Colonic mucosa (tissue), 4 donors: ENCODE results near the gene CNOT8. TPM values are rescaled to one million over a fixed set of nuclear protein-coding genes. Genes with fewer than 3 reads are reported as not detected.

Experiments used
- DNase-seq: peaks from one replicate; pipeline ENCODE4 v3.0.0-alpha.2; 2020
- H3K27ac ChIP-seq: fragments of 200-600 bp; one replicate; pipeline ENCODE4 v1.8.0; 2021
- H3K27me3 ChIP-seq: fragments of 200-600 bp; one replicate; pipeline ENCODE4 v1.8.0; 2021
- H3K36me3 ChIP-seq: fragments of 200-600 bp; one replicate; pipeline ENCODE4 v1.8.0; 2021
- H3K4me1 ChIP-seq: fragments of 200-600 bp; one replicate; pipeline ENCODE4 v1.8.0; 2021; ENCODE audit warnings: mild to moderate bottlenecking
- H3K4me3 ChIP-seq: fragments of 200-600 bp; one replicate; pipeline ENCODE4 v1.8.0; 2021
- H3K9ac ChIP-seq, 2 donors: one replicate each; pipeline ENCODE4 v1.7.0; 2013; ENCODE audit warnings: control low read depth in 2 of 2, low read depth in 2 of 2, low read length in 2 of 2
- H3K9me3 ChIP-seq: fragments of 200-600 bp; one replicate; pipeline ENCODE4 v1.8.0; 2021
- intact Hi-C: fragments of 100-400 bp; cut with DNase I; formaldehyde crosslinking; loops from one replicate; pipeline ENCODE4 v1.14.1; 2022
- total RNA-seq, 2 donors: library from RNA; stranded (reverse); fragmentation: NEBNext Ultra II Directional in 1 of 2; extraction: Animal tissue kit (Norgen Biotek cat#: 25700) in 1 of 2; gene quantifications; one replicate each; pipeline ENCODE4 v1.2.1, GENCODE V29; 2021
- TF ChIP-seq, protein P1 (sequence below): fragments of 200-600 bp; IDR thresholded peaks from one replicate; pipeline ENCODE4 v1.8.0; 2022; ENCODE audit warnings: antibody characterized with exemption, mild to moderate bottlenecking
- donor health status: healthy.
- donor health status: DM: no; HTN: no; CAD: no.
- donor health status: DM: no; HTN: no; CAD: no.

CNOT8 gene
- total RNA-seq, 2 donors from 2014 or later = 64.0 to 84.0 TPM

DNA sequence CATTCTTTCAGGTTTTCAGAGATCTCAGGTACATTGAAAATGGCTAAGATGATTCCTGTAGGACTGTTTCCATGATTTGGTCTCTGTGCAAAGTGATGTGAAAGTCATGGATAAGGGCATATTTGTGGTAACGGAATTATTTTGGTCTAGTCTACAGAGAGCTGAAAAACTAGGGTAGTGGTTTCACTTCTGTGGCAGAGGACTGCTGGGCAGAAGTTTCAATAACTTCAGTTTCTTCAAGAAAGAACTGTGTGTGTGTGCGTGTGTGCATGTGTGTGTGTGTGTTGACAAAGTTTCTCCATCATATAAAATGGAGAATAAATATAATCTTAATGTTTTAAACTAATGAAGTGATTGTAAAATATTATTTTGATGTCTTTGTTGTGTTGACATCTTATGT is 4.3 kb downstream of the CNOT8 start:
- TF ChIP-seq, protein P1, sequence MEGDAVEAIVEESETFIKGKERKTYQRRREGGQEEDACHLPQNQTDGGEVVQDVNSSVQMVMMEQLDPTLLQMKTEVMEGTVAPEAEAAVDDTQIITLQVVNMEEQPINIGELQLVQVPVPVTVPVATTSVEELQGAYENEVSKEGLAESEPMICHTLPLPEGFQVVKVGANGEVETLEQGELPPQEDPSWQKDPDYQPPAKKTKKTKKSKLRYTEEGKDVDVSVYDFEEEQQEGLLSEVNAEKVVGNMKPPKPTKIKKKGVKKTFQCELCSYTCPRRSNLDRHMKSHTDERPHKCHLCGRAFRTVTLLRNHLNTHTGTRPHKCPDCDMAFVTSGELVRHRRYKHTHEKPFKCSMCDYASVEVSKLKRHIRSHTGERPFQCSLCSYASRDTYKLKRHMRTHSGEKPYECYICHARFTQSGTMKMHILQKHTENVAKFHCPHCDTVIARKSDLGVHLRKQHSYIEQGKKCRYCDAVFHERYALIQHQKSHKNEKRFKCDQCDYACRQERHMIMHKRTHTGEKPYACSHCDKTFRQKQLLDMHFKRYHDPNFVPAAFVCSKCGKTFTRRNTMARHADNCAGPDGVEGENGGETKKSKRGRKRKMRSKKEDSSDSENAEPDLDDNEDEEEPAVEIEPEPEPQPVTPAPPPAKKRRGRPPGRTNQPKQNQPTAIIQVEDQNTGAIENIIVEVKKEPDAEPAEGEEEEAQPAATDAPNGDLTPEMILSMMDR = no peak
- intact Hi-C loops = no loop called here
- Histone ChIP-seq H3K4me1 (peaks cover 12% of the 10 kb centered on the region), H3K9ac (no peak overlapping the region), H3K9me3 (no peaks in the 10 kb centered on the region), H3K36me3 (no peaks in the 10 kb centered on the region), H3K4me3 (no peak overlapping the region), H3K27me3 (no peaks in the 10 kb centered on the region), H3K27ac (no peak overlapping the region)
- DNase-seq = no peak

DNA sequence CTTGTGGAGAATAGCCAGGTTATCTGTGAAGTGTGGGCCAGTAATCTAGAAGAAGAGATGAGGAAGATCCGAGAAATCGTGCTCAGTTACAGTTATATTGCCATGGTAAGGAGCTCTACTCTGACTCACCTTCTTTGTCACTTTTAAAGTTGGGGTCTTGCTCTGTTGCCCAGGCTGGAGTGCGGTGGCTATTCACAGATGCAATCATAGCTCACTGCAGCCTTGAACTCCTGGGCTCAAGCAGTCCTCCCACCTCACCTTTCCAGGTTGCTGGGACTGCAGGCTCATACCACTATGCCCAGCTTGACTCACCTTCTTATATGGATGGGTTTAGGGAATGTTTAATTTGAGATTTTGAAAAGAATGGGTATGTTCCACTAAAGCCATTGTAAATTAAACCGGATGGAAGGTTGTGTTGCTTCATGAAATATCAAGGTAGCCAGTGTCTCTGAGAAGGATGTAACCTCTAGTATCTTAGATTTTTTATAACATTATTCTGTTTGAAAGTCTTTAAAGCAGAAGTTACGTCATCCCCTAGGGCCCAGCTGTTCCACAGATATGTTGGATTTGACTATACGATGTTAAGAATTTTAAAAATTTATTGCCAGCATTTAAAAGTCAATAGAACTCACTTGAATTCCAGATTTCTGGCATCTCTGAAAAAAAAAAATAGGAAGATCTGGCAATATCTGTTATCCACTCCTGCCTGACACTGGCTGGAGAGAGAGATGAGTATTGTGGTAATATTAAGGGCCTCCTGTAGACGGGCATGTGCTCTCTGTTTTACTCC is 5.1 kb downstream of the CNOT8 start:
- H3K4me1 ChIP-seq = peaks cover 12% of the 10 kb centered on the region
- intact Hi-C loops = no loop called here
- H3K27ac ChIP-seq = no peak overlapping the region
- H3K9me3 ChIP-seq = no peaks in the 10 kb centered on the region
- H3K36me3 ChIP-seq = no peaks in the 10 kb centered on the region
- no peak overlapping the region for H3K4me3 ChIP-seq
- no peak for DNase-seq
- no peaks in the 10 kb centered on the region for H3K27me3 ChIP-seq
- TF ChIP-seq, protein P1 = no peak
- no peak overlapping the region for H3K9ac ChIP-seq

DNA sequence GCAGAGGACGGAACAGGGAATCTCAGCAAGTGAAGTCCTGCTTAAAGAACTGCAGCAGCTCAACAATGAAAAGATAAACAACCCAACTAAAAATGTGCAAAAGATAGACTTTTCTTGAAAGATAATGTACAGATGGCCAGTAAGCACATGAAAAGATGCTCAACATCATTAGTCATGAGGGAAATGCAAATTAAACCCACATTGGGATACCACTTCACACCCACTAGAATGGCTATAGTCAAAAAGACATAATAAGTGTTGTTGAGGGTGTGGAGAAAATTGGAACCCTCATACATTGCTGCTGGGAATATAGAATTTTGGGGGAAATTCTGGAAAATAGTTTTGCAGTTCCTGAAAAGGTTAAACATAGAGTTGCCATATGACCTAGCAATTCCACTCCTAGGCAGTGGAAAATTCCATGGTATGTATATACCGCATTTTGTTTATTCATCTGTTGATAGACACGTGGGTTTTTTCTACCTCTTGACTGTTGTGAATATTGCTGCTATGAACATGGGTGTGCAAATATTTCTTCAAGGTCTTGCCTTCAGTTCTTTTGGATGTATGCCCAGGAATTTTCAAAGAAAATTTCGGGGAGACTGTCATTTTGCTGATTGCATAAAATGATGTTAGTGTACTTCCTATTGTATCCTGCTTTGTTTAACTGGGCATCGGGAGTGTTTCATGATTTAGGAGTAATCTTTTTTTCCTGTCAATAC is 7.2 kb downstream of the CNOT8 start:
- TF ChIP-seq, protein P1 = no peak
- no peaks in the 10 kb centered on the region for H3K36me3 ChIP-seq
- intact Hi-C loops = no loop called here

DNA sequence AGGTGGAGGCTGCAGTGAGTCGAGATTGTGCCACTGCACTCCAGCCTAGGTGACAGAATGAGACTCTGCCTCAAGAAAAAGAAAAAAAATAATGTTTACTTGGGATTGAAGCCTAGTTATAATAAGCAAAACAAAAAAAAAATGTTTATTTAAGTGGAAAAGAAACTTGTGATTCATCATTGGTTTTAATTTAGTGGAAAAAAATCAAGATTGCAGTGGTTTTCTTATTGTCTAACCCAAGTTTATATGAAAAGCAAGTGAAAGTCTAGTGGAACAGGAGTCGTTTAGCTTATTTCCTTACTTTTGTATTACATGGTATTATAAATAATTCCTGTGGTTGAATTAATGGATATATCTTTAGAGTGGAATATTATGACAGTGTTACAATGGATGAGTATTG is 8.4 kb downstream of the CNOT8 start:
- Histone ChIP-seq H3K4me1 (peaks cover 6% of the 10 kb centered on the region), H3K36me3 (peaks cover 2% of the 10 kb centered on the region), H3K27ac (no peak overlapping the region), H3K27me3 (no peaks in the 10 kb centered on the region), H3K9ac (no peak overlapping the region), H3K9me3 (no peaks in the 10 kb centered on the region), H3K4me3 (no peak overlapping the region)
- intact Hi-C loops = no loop called here
- TF ChIP-seq, protein P1 = no peak
- DNase-seq = no peak

More for the DNA sequence above, 7.2 kb downstream of the CNOT8 start:
- H3K27ac ChIP-seq = no peak overlapping the region
- H3K9me3 ChIP-seq = no peaks in the 10 kb centered on the region
- no peak for DNase-seq
- no peak overlapping the region for H3K4me3 ChIP-seq
- H3K27me3 ChIP-seq = no peaks in the 10 kb centered on the region
- peaks cover 12% of the 10 kb centered on the region for H3K4me1 ChIP-seq
- H3K9ac ChIP-seq = no peak overlapping the region

DNA sequence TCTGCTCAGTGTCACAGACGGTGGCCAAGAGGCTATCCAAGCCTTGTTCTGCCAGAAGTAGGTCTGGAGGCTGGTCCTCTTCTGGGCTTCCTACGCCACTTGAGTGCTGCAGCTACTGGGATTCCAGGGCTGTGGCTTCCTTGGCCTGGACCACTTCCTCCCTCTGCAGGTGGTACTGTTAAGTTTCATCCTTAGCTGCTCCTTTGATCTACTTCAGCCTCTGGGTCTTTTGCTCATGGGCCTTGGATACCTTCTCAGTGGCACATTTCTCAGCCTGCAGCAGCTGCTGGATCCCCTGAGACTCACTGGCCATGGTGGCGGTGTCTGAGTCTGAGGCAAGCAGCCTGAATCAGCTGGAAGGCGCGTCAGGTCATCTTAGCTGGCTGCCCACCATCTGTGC is 10.3 kb downstream of the CNOT8 start:
- no peaks in the 10 kb centered on the region for H3K27me3 ChIP-seq
- no peaks in the 10 kb centered on the region for H3K4me1 ChIP-seq
- TF ChIP-seq, protein P1 = no peak
- no peak for DNase-seq
- peaks cover 10% of the 10 kb centered on the region for H3K36me3 ChIP-seq
- intact Hi-C loops = no loop called here
- H3K9ac ChIP-seq = no peak overlapping the region
- H3K27ac ChIP-seq = no peak overlapping the region
- H3K9me3 ChIP-seq = no peaks in the 10 kb centered on the region
- no peak overlapping the region for H3K4me3 ChIP-seq
